GM18951 (cell line): Measurements from ENCODE around the gene HOXA6.

Experiments used
- POLR2A ChIP-seq: IDR thresholded peaks from 4 replicates; pipeline ENCODE4 v1.6.1; 2011; ENCODE audit warnings: mild to moderate bottlenecking; ENCODE audit not compliant: insufficient read length, insufficient read depth; ENCODE audit errors: extremely low read depth
- in situ Hi-C: fragments of 300-500 bp; cut with MboI; formaldehyde crosslinking; loops from one replicate; pipeline ENCODE4 v1.12.0; 2022; ENCODE audit warnings: low sequenced_read_pairs, mixed read lengths, inconsistent platforms; ENCODE audit not compliant: unreplicated experiment

Gene HOXA6

GRCh38 chr7:27124902-27125689 is 22.5 kb downstream of the HOXA6 start:
- TF ChIP-seq POLR2A, result no peak
- in situ Hi-C loops, result no loop called here

DNA sequence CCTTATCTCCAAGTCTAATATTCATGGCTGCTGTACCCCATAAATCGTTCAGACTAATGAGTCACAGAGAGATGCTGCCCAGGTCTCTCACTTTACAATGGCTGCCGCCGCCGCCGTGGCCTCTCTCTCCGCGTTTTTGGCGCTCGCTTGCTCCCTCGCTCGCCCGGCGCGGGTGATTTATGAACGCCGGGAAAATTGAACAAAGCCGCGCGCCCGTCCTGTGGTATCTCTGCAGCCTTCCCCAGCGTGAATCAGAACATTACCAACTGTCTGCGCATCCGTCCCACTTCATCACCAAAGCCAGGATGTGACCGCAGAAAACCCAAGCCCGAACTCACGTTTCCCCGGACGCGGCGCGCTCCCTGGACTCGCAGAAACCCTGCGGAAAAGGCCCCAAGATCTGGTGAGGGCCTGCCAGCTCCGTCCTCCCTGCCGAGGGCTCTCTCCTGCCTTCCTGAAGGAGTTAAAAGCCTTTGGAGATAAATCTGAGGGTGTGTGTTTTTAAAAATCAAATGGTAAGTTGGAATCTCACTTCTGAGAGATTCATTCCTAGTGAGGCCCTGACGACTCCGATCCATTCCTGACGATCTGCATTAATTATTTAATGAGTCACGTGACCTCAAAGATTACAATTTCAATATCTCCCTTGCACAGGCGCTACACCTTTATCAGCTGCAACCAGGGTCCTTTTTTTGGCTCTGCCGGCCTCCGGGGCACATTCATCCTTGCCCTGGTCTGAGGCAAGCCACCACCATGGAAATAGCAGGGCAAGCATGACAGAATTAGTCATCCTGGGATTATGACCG is 23.3 kb downstream of the HOXA6 start:
- in situ Hi-C loops, result no loop called here
- TF ChIP-seq POLR2A, result no peak

DNA sequence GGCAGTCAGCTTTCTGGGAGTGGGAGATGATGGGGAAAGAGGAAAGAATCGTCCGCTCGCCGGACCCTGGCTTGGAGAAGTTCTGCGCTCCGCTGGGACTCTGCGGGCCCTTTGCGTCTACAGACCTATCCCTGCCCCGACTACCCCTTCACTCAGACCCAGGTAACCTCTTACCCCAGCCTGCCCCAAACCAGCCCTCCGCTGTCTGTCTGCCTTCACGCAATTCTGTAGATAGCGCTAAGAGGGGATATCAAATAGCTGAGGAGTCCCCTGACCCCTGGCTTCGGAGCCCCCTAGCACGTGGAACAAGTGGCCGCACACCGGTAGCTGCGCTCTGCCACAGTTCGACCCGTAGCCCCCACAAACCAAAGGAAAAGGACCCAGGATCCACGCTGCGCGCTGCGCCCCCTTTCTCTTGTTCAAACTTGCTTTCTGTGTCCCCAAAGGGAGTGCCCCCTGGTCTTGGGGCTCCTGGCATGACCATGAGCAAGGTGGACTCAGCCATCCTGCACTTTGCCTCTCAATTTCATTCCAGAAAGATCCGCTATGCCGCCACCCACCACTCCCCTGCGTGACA is 24.0 kb downstream of the HOXA6 start:
- in situ Hi-C loops, result no loop called here
- no peak for TF ChIP-seq POLR2A

- in situ Hi-C loops, result no loop called here
- TF ChIP-seq POLR2A, result no peak
Measured at GRCh38 chr7:27123007-27123476, 24.5 kb downstream of the HOXA6 start.

GRCh38 chr7:27122077-27122910 is 25.3 kb downstream of the HOXA6 start:
- in situ Hi-C loops, result no loop called here
- TF ChIP-seq POLR2A, result no peak

- TF ChIP-seq POLR2A, result no peak
- in situ Hi-C loops, result no loop called here
Measured at GRCh38 chr7:27121684-27122076, 25.9 kb downstream of the HOXA6 start.

DNA sequence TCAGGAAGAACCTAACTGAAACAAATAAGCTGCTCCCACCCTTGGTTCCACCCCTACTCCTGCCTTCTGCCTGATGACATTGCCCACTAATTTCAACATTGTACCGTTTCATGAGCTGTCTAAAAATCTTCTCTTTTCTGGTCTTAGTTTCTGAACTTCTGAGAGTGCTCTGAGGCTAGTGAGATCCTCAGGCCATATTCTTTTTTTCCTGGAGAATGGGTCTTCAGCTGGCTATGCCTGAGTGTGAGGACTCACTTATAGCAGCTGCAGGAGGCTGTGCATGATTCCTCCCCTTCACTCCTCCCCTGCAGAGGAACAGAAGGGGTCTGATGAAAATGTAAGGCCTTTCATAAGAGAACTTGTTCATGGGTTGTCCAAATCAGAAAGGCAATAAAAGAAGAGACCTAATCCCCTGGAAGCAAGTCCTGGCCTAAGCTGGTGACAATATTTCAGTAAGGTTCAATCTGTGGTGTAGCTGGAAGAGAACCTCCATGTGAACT is 28.1 kb downstream of the HOXA6 start:
- in situ Hi-C loops, result no loop called here
- no peak for TF ChIP-seq POLR2A

- in situ Hi-C loops, result no loop called here
- no peak for TF ChIP-seq POLR2A
Measured at GRCh38 chr7:27118580-27118979, 29.0 kb downstream of the HOXA6 start.

DNA sequence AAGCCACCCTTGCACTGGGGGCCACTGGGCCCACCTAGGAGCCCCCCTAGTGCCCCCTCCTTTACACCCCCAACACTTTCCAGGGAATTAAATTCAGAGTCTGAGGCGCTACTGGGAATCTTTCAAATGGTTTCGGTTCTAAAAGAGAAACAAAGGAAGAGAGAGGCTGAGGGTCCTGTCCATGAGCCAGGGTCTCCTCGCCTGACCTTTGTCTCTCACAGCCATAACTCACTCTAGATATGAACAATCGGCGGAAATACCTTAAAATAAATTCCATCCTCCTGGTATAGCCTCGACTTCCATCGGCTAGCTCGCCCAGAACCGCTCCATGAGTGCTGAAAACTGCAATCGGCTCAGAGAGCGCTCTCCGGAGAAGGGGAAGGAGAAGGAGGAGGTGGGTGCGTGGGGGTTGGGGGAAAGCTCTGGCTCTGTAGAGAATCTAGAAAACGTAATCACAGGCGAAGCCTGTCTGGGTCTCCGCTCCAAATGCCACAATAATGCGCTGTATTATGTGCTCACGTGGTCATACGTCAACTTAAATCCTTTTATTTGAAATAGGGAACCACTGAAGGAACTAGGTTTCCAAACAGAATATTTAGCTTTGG is 29.6 kb downstream of the HOXA6 start:
- TF ChIP-seq POLR2A, result no peak
- in situ Hi-C loops, result no loop called here

- in situ Hi-C loops, result no loop called here
- TF ChIP-seq POLR2A, result no peak
Measured at GRCh38 chr7:27116962-27117886, 30.4 kb downstream of the HOXA6 start.
